ENCODE results near the gene RAD51AP2.
"Not testable (repeated sequence)": the region's sequence is repeated elsewhere in the genome, so short reads cannot be mapped to it uniquely, and the experiment has no call there.

The RAD51AP2 gene

DNA sequence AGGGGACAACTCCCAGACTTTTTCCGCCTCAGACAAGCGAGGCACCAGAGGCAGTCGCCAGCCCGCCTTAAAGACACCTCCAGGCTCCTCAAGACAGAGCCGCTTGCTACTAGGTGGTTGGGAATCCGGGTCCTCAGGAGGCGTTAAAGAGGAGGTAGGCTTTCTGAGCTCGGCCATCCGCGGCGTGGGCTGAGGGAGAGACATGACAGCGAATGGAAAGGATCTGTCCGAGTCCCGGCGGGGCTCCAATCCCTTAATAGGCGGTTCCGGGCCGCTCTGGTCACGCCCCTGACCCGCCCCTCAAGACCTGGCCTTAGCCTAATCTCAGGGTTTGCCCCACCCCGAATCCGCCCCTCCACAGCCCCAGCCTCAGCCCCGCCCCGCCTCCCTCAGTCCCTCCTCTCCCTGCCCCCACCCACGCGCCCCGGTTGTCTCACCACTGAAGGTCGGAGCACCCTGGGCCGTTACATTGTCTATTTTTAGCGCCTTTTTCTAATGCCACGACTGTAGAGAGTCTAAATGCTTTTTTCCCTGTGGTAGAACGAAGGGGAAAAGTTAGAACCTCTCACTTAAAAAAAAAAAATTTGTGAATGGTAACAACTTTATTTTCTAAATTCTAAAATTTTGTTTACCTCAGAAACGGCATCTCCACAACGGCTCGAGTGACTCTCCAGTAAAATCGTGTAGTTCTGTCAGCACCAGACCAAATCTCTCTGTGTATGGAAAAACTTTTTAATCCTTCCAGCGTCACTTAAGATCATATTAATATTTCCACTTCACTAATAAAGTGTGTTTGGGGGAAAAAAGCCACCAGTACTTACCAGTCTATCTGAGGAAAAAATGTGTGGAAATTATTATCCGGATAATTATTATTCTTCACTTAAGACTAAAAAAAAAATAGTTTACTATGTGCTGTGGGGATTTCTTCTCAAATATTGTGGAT, at the start of gene RAD51AP2:
RAD51AP2 (minus strand) TSS at position 229 of the 943 bp plus-strand sequence; CDS start at position 204, 25 bp downstream.
- Mint-ChIP-seq H3K27ac (no peak within 1 kb of the TSS), H3K9me3 (peaks cover 6% of the 10 kb centered on the region), H3K4me3 (no peak within 1 kb of the TSS), H3K4me1 (no peaks in the 10 kb centered on the region), H3K27me3 (peaks cover 28% of the 10 kb centered on the region), H3K36me3 (no peaks in the 10 kb centered on the region)

DNA sequence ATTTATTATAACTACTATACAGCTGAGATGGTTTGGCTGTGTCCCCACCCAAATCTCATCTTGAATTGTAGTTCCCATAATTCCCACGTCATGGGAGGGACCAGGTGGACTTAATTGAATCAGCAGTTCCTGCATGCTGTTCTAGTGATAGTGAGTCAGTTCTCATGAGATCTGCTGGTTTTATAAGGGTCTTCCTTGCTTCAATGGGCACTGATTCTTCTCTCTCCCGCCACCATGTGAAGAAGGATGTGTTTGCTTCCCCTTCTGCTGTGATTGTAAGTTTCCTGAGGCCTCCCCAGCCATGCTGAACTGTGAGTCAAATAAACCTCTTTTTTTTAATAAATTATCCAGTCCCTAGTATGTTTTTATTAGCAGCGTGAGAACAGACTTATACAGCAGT, 47.5 kb upstream of the RAD51AP2 start:
- H3K4me1 Mint-ChIP-seq, H3K27ac Mint-ChIP-seq, H3K27me3 Mint-ChIP-seq, H3K9me3 Mint-ChIP-seq, H3K4me3 Mint-ChIP-seq, H3K36me3 Mint-ChIP-seq: not testable (repeated sequence)

- no peak overlapping the region for H3K4me3 Mint-ChIP-seq
- H3K36me3 Mint-ChIP-seq, result no peaks in the 10 kb centered on the region
- H3K27me3 Mint-ChIP-seq, result peaks cover 3% of the 10 kb centered on the region
- H3K4me1 Mint-ChIP-seq, result no peaks in the 10 kb centered on the region
- H3K27ac Mint-ChIP-seq, result no peak overlapping the region
- peaks cover 5% of the 10 kb centered on the region for H3K9me3 Mint-ChIP-seq
Measured at GRCh38 chr2:17558878-17559277, 40.6 kb upstream of the RAD51AP2 start.

GRCh38 chr2:17558053-17558452, 39.8 kb upstream of the RAD51AP2 start:
- Mint-ChIP-seq H3K27ac (no peak overlapping the region), H3K27me3 (peaks cover 3% of the 10 kb centered on the region), H3K4me3 (no peak overlapping the region), H3K9me3 (peaks cover 5% of the 10 kb centered on the region), H3K36me3 (no peaks in the 10 kb centered on the region), H3K4me1 (no peaks in the 10 kb centered on the region)

GRCh38 chr2:17557596-17557995, 39.4 kb upstream of the RAD51AP2 start:
- H3K36me3 Mint-ChIP-seq, result no peaks in the 10 kb centered on the region

GRCh38 chr2:17555150-17555549, 36.9 kb upstream of the RAD51AP2 start:
- Mint-ChIP-seq H3K27me3 (peaks cover 5% of the 10 kb centered on the region), H3K4me1 (no peaks in the 10 kb centered on the region), H3K4me3 (no peak overlapping the region), H3K36me3 (no peaks in the 10 kb centered on the region), H3K9me3 (peaks cover 5% of the 10 kb centered on the region), H3K27ac (no peak overlapping the region)

More at GRCh38 chr2:17557596-17557995, 39.4 kb upstream of the RAD51AP2 start:
- no peaks in the 10 kb centered on the region for H3K4me1 Mint-ChIP-seq
- no peak overlapping the region for H3K4me3 Mint-ChIP-seq
- no peak overlapping the region for H3K27ac Mint-ChIP-seq
- peaks cover 5% of the 10 kb centered on the region for H3K27me3 Mint-ChIP-seq
- H3K9me3 Mint-ChIP-seq, result peaks cover 5% of the 10 kb centered on the region

DNA sequence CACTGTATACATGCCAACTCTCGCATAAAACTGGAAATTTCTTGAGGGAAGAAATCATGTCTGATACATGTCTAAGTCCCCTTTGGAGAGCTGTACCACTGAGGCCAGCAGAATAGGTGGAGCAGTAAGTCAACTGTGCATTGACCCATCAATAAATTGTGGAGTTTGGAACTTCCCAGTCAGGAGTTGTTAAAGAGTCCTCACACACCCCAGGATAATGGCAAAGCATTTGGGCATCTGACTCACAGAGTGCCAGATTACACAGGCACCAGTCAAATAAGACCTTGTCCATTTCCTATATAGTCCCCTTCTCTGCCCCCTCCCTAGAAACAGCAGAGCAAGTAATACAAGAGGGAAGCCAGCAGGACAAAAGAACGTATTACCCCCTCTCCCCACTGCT, 32.7 kb upstream of the RAD51AP2 start:
- H3K36me3 Mint-ChIP-seq, result no peaks in the 10 kb centered on the region
- H3K4me1 Mint-ChIP-seq, result no peaks in the 10 kb centered on the region
- H3K27ac Mint-ChIP-seq, result no peak overlapping the region
- H3K9me3 Mint-ChIP-seq, result no peaks in the 10 kb centered on the region
- no peak overlapping the region for H3K4me3 Mint-ChIP-seq
- peaks cover 10% of the 10 kb centered on the region for H3K27me3 Mint-ChIP-seq

GRCh38 chr2:17547737-17548136, 29.5 kb upstream of the RAD51AP2 start:
- Mint-ChIP-seq H3K4me3 (no peak overlapping the region), H3K4me1 (no peaks in the 10 kb centered on the region), H3K27ac (no peak overlapping the region), H3K27me3 (peaks cover 15% of the 10 kb centered on the region), H3K9me3 (no peaks in the 10 kb centered on the region), H3K36me3 (no peaks in the 10 kb centered on the region)

GRCh38 chr2:17547237-17547636, 29.0 kb upstream of the RAD51AP2 start:
- H3K27ac Mint-ChIP-seq, result no peak overlapping the region
- no peaks in the 10 kb centered on the region for H3K36me3 Mint-ChIP-seq
- H3K4me1 Mint-ChIP-seq, result no peaks in the 10 kb centered on the region
- peaks cover 15% of the 10 kb centered on the region for H3K27me3 Mint-ChIP-seq
- no peaks in the 10 kb centered on the region for H3K9me3 Mint-ChIP-seq
- no peak overlapping the region for H3K4me3 Mint-ChIP-seq

DNA sequence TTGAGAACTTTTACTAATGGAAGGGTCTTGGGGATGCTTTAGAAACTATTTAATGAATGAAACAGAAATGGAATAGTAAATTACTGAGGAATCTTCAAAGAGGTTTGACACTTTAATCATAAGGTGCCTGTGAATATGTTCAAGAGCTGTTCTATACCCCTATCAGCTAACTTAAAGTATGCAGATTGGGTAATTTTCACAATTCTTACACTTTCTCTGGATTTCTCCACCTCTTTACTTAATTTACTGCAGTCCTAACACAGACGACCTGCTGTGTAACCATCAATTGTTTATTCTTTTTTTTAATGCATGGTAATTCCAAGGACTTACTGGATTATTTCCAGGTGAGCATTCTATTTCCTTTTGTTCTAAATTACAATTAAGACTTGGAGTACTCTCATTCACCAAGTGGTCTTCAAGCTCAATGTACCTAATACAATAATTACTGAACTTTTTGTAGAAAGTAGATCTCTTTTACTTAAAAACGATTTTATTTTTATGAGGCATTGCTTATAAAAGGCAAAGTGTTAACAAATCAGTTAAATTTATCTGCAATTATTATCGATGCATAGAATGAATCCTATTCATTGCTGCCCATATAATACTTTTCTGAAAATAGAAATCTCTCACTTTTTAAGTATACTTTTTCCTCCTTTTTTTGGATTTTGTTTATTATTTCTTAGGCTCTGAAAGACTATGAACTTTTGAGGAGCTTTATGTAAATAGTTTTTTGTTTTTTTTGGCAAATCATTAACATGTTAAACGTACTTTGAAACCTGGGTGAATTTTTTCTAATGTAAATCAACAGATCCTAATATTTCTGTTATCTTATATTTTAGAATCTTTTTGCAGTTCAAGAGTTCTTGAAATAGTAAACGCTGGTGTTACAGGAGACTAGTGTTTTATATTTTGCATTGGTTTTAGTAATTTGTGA, 27.7 kb upstream of the RAD51AP2 start:
- H3K4me3 Mint-ChIP-seq, result no peak overlapping the region
- H3K4me1 Mint-ChIP-seq, result no peaks in the 10 kb centered on the region
- H3K9me3 Mint-ChIP-seq, result no peaks in the 10 kb centered on the region
- H3K36me3 Mint-ChIP-seq, result no peaks in the 10 kb centered on the region
- H3K27ac Mint-ChIP-seq, result no peak overlapping the region
- peaks cover 24% of the 10 kb centered on the region for H3K27me3 Mint-ChIP-seq

GRCh38 chr2:17544256-17544655, 26.0 kb upstream of the RAD51AP2 start:
- Mint-ChIP-seq H3K4me1 (no peaks in the 10 kb centered on the region), H3K4me3 (no peak overlapping the region), H3K27ac (no peak overlapping the region), H3K27me3 (peaks cover 33% of the 10 kb centered on the region), H3K9me3 (no peaks in the 10 kb centered on the region), H3K36me3 (no peaks in the 10 kb centered on the region)

DNA sequence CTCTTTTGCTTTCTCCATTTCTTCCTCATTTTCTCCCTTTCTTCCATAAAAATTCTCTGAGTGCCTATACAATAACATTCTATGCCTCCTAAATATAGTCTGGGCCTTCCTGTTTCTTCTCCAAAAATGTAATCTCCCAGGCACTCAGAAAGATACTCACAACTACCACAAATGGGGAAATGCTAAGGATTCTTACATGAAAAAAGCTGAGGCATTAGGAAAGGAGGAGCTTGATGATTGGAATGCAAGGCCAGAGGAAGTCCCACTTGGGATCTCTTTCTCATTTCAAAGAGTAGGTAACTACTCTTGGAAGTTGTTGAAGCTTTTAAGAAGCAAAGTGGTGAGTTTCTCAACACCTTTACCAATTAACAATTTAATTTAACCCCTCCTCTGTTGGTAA, 25.6 kb upstream of the RAD51AP2 start:
- H3K9me3 Mint-ChIP-seq, result no peaks in the 10 kb centered on the region
- H3K36me3 Mint-ChIP-seq, result no peaks in the 10 kb centered on the region
- H3K27me3 Mint-ChIP-seq, result peaks cover 33% of the 10 kb centered on the region
- no peak overlapping the region for H3K4me3 Mint-ChIP-seq
- no peak overlapping the region for H3K27ac Mint-ChIP-seq
- H3K4me1 Mint-ChIP-seq, result no peaks in the 10 kb centered on the region

GRCh38 chr2:17543131-17543660, 25.0 kb upstream of the RAD51AP2 start:
- H3K4me1 Mint-ChIP-seq, result no peaks in the 10 kb centered on the region
- H3K4me3 Mint-ChIP-seq, result no peak overlapping the region
- no peaks in the 10 kb centered on the region for H3K9me3 Mint-ChIP-seq
- no peak overlapping the region for H3K27ac Mint-ChIP-seq
- H3K27me3 Mint-ChIP-seq, result peaks cover 37% of the 10 kb centered on the region
- no peaks in the 10 kb centered on the region for H3K36me3 Mint-ChIP-seq

- no peaks in the 10 kb centered on the region for H3K36me3 Mint-ChIP-seq
- no peaks in the 10 kb centered on the region for H3K9me3 Mint-ChIP-seq
- no peak overlapping the region for H3K27ac Mint-ChIP-seq
- H3K4me3 Mint-ChIP-seq, result no peak overlapping the region
- H3K27me3 Mint-ChIP-seq, result peaks cover 37% of the 10 kb centered on the region
- H3K4me1 Mint-ChIP-seq, result no peaks in the 10 kb centered on the region
Measured at GRCh38 chr2:17542471-17542870, 24.2 kb upstream of the RAD51AP2 start.

DNA sequence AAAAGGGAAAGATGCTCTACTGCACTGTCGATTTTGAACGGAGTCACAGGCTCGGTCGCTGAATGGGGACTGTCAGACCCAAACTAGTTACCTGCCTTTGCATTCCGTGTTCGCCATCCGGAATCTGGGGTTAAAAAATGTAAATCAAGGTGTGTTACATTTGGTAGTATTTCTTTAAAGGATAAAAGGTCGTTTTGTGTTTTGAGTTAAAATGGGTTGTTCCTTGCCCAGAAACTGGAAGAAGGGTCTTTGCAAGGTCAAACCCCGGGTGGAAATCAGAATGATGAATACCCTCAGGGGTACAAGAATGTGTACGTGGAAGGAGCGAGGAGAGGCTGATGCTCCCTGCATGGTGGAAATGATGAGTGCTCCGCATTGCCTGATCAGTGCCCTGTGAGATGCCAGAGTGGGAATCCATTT, 23.3 kb upstream of the RAD51AP2 start:
- Mint-ChIP-seq H3K27ac (no peak overlapping the region), H3K9me3 (no peaks in the 10 kb centered on the region), H3K4me3 (no peak overlapping the region), H3K27me3 (peaks cover 40% of the 10 kb centered on the region), H3K4me1 (no peaks in the 10 kb centered on the region), H3K36me3 (no peaks in the 10 kb centered on the region)

Data from activated naive CD4-positive, alpha-beta T cell treated with anti-CD3 and anti-CD28 coated beads, Interleukin-2, amount 50 U/mL, for 24 hours (primary cell).